Aorta (tissue), 5 donors: ENCODE data around the gene RGL3. TPM values are rescaled to one million over a fixed set of nuclear protein-coding genes. Genes with fewer than 3 reads are reported as not detected.

Source experiments
- ATAC-seq: fragments of 200-7000 bp; cut with Tn5 transposase; one replicate; pipeline ENCODE4 v1.9.1; 2022; ENCODE audit warnings: moderate library complexity; ENCODE audit not compliant: low FRiP score
- DNase-seq, 2 donors: peaks; one replicate each; pipeline ENCODE4 v3.0.0-alpha.2; 2020
- H3K27ac ChIP-seq, 2 donors: one replicate each; pipeline ENCODE4 v1.5.1; 2013; ENCODE audit warnings: low read length in 2 of 2, mild to moderate bottlenecking in 2 of 2, moderate library complexity in 2 of 2, control low read depth in 1 of 2, inconsistent platforms in 1 of 2, low read depth in 1 of 2
- H3K27me3 ChIP-seq, 2 donors: one replicate each; pipeline ENCODE4 v1.6.1; 2013; ENCODE audit warnings: control low read depth in 1 of 2, low read length in 1 of 2, mild to moderate bottlenecking in 1 of 2, moderate library complexity in 1 of 2; ENCODE audit not compliant: insufficient read depth in 2 of 2, control insufficient read depth in 1 of 2
- H3K36me3 ChIP-seq, 2 donors: one replicate each; pipeline ENCODE4 v1.6.1; 2013; ENCODE audit warnings: control low read depth in 1 of 2, low read length in 1 of 2, mild to moderate bottlenecking in 1 of 2; ENCODE audit not compliant: insufficient read depth in 2 of 2, control insufficient read depth in 1 of 2
- H3K4me1 ChIP-seq, 2 donors: one replicate each; pipeline ENCODE4 v1.6.1; 2013; ENCODE audit warnings: low read length in 2 of 2, control low read depth in 1 of 2, mild to moderate bottlenecking in 1 of 2, moderate library complexity in 1 of 2; ENCODE audit not compliant: insufficient read depth in 2 of 2, control insufficient read depth in 1 of 2
- H3K4me3 ChIP-seq, 2 donors: one replicate each; pipeline ENCODE4 v1.5.1; 2013; ENCODE audit warnings: low read length in 2 of 2, control low read depth in 1 of 2, mild to moderate bottlenecking in 1 of 2
- H3K9me3 ChIP-seq: one replicate; pipeline ENCODE4 v1.6.1; 2013; ENCODE audit warnings: mild to moderate bottlenecking, low read length; ENCODE audit not compliant: control insufficient read depth
- WGBS, 2 donors: extraction: QIAGEN DNeasy Blood & Tissue Kit; methylation state at CpG; one replicate each; pipeline ENCODE4 v1.1.7; 2013; 5-methylcytosine and 5-hydroxymethylcytosine counted together
- intact Hi-C, 2 donors: fragments of 100-400 bp; cut with DNase I; formaldehyde crosslinking; loops; one replicate each; pipeline versions ENCODE4 v1.14.2 to v1.15.0; 2022
- polyA plus RNA-seq, 2 donors: library from polyadenylated mRNA; stranded (reverse); fragments of 200-250 nt; gene quantifications; one replicate each; pipeline ENCODE4 v1.2.3, GENCODE V29; 2013
- total RNA-seq, 2 donors: library from RNA; stranded (reverse); fragmentation: NEBNext Ultra II Directional; extraction: Animal tissue kit (Norgen Biotek cat#: 25700); gene quantifications; one replicate each; pipeline ENCODE4 v1.2.1, GENCODE V29; 2021
- donor health status: healthy with polysubstance abuse.
- donor health status: Bipolar disorder and iron deficiency.
- donor health status: DM: no; HTN: no; CAD: no.
- donor health status: DM: no; HTN: no; CAD: no.
- donor health status: DM: yes; HTN: yes; CAD: no.

RGL3 gene
- total and polyA plus RNA-seq, 4 donors, result 14.5 to 78.5 (median 40.9) TPM

DNA sequence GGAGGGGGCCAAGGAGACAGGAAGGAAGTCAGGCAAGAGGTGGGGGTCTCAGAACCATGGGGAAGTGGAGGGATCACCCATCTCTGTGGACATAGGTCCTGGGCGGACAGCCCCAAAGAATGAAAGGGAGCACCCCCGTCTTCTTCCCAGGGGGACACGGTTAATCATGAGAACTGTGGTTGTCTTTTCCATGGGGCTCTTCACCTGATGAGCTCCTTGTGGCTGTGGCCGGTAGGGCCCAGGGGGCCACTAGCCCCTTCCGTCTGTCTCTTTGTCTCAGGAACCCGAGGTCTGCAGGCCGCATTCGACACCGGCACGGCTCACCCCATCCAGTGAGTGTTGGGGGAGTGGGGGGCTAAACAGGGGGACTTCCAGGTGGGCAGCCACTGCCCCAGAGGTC is 55.2 kb downstream of the RGL3 start:
- intact Hi-C loops, result no loop called here
- Histone ChIP-seq H3K27ac (no peak overlapping the region), H3K4me3 (no peak overlapping the region), H3K4me1 (no peaks in the 10 kb centered on the region), H3K9me3 (no peaks in the 10 kb centered on the region), H3K36me3 (peaks cover 0 to 8% of the 10 kb centered on the region in 2 donors), H3K27me3 (no peaks in the 10 kb centered on the region)
- DNase-seq (no peak), ATAC-seq (no peak)
- 91% methylated on average over 10 of the region's 10 CpGs for WGBS, 2 donors

DNA sequence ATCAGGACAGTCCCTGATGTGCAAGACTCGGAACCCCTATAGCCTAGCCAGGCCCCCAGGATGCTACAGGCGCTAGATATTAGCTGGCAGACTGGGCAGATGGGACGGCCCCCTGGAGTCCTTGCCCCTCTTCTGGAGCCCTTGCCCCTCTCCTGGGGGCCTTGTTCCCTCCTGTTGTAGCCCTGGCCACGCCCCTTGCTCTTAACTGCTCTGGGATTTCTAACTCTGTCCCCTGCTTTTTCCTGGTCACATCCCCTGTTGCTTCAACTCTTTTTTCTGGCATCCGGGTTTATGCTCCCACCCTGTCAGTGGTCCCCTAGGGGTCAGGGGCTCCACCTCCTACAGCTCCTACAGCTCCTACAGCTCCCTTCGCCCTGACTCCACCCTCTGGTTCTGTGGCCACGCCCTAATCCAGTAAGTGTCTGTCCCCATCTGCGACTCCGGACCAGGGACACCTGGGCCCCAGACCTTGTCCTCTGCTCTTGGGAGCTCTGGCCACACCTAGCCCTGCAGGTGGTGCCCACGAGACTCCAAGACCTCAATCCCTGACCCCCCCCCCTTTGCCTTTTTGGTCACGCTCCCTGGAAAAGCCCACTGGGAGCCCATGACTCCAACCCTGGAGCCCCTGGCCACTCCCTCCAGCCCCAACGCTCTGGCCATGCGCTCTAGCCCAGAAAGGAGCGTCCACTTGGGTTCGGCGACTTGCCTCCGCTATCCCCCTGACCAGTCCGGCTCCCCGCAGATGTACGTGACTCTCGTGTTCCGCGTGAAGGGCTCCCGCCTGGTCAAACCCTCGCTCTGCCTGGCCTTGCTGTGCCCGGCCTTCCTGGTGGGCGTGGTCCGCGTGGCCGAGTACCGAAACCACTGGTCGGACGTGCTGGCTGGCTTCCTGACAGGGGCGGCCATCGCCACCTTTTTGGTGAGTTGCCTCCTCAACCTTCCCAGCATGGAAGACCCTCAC is 57.1 kb downstream of the RGL3 start:
- H3K4me3 ChIP-seq, result no peak overlapping the region
- no peaks in the 10 kb centered on the region for H3K27me3 ChIP-seq
- no peaks in the 10 kb centered on the region for H3K4me1 ChIP-seq
- H3K27ac ChIP-seq, result no peak overlapping the region
- 83 to 84% methylated on average over 34 to 35 of the region's 35 CpGs for WGBS, 2 donors
- DNase-seq (no peak), ATAC-seq (no peak)
- H3K36me3 ChIP-seq, result peaks cover 0 to 8% of the 10 kb centered on the region in 2 donors
- intact Hi-C loops, result no loop called here
- no peaks in the 10 kb centered on the region for H3K9me3 ChIP-seq

DNA sequence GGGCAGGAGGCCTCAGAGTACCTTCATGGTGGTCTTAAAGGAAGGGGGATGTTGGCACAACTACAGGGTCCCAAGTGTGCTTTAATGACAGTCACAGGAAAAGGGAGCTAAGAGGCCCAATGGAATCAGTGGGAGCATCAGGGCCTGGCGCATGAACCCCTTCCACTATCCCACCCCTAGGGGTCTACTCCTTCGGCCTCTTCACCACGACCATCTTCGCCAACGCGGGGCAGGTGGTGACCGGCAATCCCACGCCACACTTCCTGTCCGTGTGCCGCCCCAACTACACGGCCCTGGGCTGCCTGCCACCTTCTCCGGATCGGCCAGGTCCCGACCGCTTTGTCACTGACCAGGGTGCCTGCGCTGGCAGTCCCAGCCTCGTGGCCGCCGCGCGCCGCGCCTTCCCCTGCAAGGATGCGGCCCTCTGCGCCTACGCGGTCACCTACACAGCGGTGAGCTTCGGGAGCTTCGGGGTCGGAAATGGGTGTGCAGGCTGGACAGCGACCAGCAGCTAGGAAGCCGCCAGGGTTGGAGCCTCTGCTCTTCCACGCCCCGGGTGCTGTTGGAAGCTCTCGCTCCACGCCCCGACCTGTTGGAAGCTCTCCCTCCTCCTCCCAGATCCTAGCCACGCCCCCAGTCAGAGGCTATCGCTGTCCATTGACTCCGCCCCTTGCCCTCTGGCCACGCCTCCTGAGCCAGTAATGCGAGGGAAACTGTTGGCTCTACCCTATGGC is 57.9 kb downstream of the RGL3 start:
- WGBS, 2 donors, result 66 to 71% methylated on average over 43 of the region's 43 CpGs
- DNase-seq (no peak), ATAC-seq (peak; percentile 3)
- peaks cover 0 to 8% of the 10 kb centered on the region in 2 donors for H3K36me3 ChIP-seq
- intact Hi-C loops, result no loop called here
- no peak overlapping the region for H3K27ac ChIP-seq
- H3K9me3 ChIP-seq, result no peaks in the 10 kb centered on the region
- no peaks in the 10 kb centered on the region for H3K4me1 ChIP-seq
- no peak overlapping the region for H3K4me3 ChIP-seq
- H3K27me3 ChIP-seq, result no peaks in the 10 kb centered on the region

DNA sequence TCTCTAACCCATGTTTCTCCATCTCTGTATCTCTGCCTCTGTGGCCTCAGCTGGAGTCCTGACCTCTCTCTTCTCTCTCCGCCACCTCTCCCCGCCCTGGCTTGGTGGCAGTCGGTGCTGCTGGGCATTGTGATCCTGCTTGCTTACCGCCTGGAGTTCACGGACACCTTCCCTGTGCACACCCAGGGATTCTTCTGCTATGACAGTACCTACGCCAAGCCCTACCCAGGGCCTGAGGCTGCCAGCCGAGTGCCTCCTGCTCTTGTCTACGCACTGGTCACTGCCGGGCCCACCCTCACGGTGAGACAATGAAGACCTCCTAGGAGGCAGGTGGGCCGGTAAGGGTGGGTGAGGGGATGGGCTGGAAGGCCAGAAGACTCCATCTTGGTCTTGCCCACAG is 59.7 kb downstream of the RGL3 start:
- 88 to 89% methylated on average over 11 of the region's 11 CpGs for WGBS, 2 donors
- Histone ChIP-seq H3K36me3 (peaks cover 0 to 5% of the 10 kb centered on the region in 2 donors), H3K27me3 (no peaks in the 10 kb centered on the region), H3K27ac (no peak overlapping the region), H3K4me1 (no peaks in the 10 kb centered on the region), H3K9me3 (no peaks in the 10 kb centered on the region), H3K4me3 (no peak overlapping the region)
- no peak for ATAC-seq
- DNase-seq, result no peak
- intact Hi-C loops, result no loop called here

DNA sequence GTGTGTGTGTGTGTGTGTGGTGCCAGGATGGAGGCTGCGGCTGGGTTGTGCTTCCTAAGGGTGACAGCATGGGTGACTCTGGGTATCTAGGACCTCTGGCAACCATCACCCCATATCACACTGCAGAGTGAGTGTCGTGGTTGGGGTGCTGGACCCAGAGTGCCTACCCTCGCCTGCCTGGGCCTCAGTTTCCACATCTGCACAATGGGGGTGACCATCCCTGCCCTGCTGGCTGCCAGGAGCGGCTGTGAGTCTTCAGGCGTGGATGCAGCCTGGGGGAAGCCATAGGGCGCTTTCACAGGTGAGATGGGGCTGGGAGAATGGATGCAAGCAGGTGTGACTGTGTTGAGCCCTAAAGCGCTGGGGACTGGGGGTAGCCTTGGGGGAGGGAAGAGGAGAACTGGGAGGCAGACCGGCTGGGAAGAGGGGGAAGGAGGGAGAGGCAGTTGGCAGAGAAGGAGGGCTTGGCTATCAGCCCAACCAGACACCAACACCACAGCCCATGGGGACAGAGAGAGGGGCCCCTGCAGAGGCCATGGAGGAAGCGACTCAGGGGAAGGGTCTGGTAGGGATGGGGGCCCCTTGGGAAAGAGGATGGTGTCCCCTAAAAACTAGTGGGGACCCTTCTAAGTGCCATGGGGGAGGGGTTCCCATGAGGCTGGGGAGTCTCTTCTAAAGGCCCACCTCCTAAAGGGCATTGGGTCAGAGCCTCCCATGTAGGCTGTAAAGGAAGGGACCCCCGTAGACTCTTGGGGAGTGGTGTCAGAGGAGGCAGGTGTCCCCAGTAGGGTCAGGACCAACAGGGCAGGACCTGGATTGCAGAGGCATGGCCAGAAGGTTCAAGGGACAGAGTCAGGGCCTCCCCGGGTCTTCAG is 62.2 kb downstream of the RGL3 start:
- no peak for ATAC-seq
- H3K4me3 ChIP-seq, result no peak overlapping the region
- H3K27me3 ChIP-seq, result no peaks in the 10 kb centered on the region
- intact Hi-C loops, result no loop called here
- no peak for DNase-seq
- H3K27ac ChIP-seq, result no peak overlapping the region
- no peaks in the 10 kb centered on the region for H3K9me3 ChIP-seq
- WGBS, 2 donors, result 80 to 82% methylated on average over 11 of the region's 11 CpGs
- H3K36me3 ChIP-seq, result peaks cover 0 to 5% of the 10 kb centered on the region in 2 donors
- H3K4me1 ChIP-seq, result no peaks in the 10 kb centered on the region

DNA sequence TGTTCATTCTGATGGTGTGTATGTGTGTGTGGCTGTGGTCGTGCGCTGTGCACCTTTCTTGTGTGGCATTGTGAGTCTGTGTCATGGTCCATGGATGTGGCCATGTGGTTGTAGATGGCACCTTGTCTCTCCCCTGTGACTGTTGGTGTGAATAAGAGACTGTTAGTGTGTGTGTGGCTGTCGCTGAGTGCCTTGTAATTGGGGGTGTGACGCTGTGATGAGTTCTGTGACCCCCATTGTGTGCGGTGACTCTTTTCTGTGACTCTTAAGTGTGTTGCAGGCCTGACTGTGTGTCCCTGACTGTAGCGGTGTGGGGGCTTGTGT is 63.1 kb downstream of the RGL3 start:
- Histone ChIP-seq H3K27ac (peak overlapping the region in 1 of 2 donors; percentile 16), H3K9me3 (no peaks in the 10 kb centered on the region), H3K4me1 (no peaks in the 10 kb centered on the region), H3K4me3 (peak overlapping the region in 1 of 2 donors; percentile 51), H3K27me3 (no peaks in the 10 kb centered on the region), H3K36me3 (peaks cover 0 to 4% of the 10 kb centered on the region in 2 donors)
- ATAC-seq (no peak), DNase-seq (no peak)
- intact Hi-C loops, result no loop called here
- WGBS, 2 donors, result 69 to 78% methylated on average over 6 of the region's 6 CpGs

DNA sequence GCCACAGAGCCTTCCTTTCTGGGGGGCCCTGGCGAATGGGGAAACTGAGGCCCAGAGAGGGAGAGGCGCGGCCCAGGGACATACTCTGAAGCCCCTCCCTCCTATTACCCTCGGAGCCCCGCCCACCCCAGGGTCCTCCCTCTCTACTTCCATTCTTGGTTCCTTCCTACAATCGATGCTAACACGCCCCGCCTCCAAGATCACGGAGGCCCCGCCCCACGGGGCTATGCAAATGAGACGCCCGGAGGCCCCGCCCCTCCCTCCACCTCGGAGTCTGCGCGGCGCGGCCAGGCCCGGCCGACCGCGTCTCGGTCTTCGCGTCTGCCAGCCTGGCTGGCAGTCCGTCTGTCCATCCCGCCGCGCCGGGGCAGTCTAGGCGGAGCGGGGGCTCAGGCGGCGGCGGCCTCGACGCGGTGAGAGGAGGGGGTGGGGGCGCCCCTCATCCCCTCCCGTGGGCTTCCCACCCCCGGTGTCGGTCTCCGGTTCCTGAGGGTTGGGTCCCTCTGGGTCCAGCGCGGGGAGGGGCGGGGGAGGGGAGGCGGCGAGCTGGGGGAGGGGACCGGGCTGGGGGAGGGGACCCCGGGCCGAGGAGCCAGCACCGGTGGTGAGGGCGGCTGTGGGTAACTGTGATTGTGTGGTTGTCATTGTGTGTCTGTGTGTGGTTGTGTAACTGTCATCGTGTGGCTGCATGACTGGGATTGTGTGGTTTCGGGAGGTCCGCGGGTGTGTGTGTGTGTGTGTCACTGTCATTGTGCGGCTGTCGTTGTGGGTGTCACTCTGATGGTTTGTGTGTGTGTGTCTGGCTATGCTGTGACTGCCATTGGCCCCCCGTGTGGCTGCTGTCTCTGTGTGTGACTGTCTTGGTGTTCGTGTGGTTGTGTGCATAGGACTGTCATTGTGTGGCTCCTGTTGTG is 63.7 kb downstream of the RGL3 start, which contains the start of gene PLPPR2:
Gene PLPPR2, plus strand, starts transcription at position 273 of the 914 bp plus-strand sequence. CDS start 2,242 bp downstream, outside the sequence.
- H3K4me3 ChIP-seq, result peak within 1 kb of the TSS; percentile 51 to 77
- H3K27me3 ChIP-seq, result no peaks in the 10 kb centered on the region
- peak; percentile 94 for ATAC-seq
- DNase-seq, result peak; percentile 96 to 98
- H3K9me3 ChIP-seq, result no peaks in the 10 kb centered on the region
- WGBS, 2 donors, result 1 to 2% methylated on average over 43 to 62 of the region's 62 CpGs
- intact Hi-C loops, result no loop called here
- H3K27ac ChIP-seq, result peak within 1 kb of the TSS in 1 of 2 donors; percentile 16
- peaks cover 0 to 4% of the 10 kb centered on the region in 2 donors for H3K36me3 ChIP-seq
- no peaks in the 10 kb centered on the region for H3K4me1 ChIP-seq
